ENCODE data around the gene ARL4A.

ARL4A gene

GRCh38 chr7:12705878-12706277, 18.4 kb downstream of the ARL4A start:
- DNase-seq = no peak

GRCh38 chr7:12706900-12707536, 19.6 kb downstream of the ARL4A start:
- no peak for DNase-seq

DNA sequence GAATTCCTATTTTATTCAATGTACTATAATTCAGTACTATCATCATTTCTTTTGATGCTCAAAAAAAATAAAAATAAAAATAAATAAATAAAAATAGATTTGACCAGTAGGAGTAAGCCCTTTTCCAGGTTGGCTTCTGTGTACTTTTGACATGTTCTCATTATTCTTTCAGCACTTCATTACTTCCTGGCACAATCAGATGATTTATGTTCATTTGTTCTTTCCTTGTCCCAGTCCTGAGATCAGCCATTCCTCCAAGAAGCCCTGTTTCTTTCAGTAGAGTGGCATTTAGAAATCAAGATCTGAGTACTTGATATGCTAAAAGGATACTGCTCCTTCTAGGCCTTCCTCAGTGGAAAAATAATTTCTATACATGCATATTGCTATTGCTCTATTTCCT, 20.9 kb downstream of the ARL4A start:
- DNase-seq = no peak

- DNase-seq = no peak
Measured at GRCh38 chr7:12709726-12710502, 22.5 kb downstream of the ARL4A start.

GRCh38 chr7:12711124-12711523, 23.7 kb downstream of the ARL4A start:
- DNase-seq = no peak

DNA sequence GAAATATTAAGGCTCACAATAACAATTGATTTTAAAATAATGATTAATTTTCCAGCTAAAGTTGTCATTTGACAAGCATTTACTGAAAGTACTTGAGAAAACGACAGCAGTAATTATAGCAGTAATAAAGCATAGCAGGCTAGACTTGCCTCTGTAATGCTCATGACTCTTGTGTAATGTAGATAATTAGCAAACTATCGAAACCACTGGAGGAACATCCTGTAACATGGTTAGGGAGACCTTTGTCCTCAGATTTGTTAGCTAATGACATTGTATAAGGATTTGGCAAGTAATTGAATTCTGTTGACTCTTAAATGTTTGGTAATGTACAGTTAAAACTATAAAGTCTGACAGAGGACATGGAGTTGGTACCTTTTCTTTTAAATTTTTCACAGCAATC, 24.8 kb downstream of the ARL4A start:
- no peak for DNase-seq

DNA sequence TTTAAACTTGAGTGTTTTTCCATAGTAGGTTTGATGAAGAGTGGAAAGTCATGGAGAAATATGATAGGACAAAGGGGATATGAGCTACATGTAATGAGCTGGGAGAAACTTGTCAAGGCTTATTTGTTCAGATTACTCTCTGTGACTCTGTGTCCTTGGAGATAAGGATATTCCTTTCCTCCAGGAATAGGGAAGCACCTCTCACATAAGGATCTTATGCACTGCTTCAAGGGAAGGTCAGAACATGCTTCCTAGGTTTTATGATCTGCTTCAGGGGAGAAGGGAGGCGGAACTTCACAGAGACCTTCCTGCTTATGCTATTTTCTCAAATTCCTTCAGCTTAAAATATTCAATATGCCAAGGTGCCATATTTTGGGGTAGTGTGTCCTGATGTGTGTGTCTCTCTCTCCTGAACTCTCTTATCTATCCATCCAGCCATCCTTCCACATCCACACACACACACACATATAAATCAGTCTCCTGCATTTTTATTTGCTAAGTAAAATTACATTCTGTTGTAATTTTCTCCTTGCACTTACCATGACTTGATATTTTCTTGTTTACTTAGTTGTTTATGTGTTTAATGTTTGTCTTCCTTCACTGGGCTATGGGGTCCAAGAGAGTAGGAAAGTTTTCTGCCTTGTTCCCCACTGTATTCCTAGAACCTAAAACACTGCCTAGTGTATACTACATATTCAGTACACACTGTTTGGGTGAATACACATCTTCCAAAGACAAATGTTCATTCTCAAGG, 26.4 kb downstream of the ARL4A start:
- no peak for DNase-seq

DNA sequence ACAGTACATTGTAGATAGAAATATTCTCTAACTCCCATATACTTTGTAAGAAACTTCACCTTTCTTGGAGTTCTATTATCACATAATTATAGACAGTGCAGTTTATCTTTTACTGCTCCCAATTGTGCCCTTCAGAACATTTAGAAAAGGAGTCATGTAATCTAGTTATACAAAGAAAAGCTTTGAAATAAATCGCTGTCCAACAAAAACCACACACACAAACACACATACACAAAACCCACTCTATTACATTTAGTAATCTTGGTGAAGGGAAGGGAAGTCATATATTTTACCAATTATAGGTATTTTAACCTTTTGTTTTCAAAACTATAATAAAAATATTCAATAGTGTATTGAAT, 26.9 kb downstream of the ARL4A start:
- DNase-seq = no peak

DNA sequence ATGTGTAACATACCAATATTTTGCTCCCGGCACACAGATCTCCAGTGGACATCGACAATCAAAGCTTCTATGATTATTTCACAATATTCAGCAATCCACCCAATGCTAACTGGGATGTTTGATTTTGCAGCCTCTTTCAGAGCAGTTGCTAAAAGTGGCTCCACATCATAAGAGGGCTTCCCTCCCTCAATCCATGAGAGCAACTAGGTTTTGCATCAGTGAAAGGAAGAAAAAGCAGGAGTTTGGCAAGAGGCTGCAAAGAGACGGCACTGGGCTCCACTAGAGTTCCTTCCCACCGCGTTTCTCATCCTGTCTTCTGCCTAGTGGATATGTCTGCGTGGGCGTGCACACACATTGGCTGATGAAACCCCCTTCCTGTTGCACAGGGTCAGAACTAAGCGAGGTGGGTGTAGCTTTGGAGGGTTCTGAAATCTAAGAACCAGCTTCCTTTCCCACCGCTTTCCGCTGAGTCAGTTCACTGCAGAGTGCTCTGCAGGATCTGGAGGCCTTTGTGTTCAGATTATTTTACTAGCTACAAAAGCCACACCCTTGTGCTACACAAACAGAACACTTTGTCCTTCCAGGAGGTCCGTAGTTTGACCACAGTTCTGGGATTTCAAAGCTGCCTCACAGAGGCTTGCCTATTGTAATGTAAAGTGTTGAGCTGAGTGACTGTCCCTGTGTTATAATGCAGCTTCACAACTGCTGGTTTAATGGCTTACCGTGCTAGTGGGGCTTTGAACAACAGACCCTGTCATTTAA, 28.1 kb downstream of the ARL4A start:
- DNase-seq = peak in 1 of 2 experiments; percentile 9

DNA sequence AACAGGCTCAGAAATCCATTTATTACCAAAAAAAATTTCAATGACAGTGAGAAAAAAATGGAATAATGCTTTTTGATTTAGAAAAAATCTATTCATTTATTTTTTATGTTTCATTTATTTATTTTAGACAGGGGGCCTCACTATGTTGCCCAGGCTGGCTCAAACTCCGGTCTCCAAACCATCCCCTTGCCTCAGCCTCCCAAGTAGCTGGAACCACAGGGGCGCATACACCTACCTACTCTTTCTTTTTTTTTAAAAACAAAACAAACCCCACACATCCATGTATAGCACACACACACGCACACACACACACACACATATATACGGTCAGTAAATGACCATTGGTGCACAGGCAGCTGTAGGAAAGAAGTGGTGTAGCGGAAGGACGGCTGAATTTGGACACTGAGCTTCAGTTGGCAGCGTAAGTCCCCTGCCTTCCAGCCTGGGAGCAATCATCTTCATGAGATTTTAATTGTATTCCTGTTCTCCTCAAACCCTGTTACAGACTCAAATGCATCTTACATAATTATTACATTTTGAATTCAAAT, 28.8 kb downstream of the ARL4A start:
- no peak for DNase-seq

DNA sequence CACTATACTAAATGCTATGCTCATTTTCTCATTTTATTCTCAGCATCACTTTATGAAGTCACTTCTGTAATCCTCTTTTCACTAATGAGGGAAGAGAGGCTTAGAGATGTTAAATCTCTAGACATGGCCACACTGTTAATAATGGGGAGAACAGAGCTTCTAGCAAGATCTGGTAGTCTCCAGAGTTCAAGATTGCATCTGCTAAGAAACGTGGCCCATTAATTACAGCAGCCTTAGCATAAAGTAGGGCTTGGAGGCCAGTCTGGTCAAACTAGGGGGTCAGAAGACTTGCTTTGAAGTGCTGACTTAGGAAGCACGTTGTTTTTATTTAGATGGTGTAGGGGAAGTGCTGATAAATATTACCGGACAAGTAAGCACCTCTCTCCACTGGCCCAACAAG, 29.3 kb downstream of the ARL4A start:
- DNase-seq = no peak

GRCh38 chr7:12719141-12719919, 31.9 kb downstream of the ARL4A start:
- no peak for DNase-seq

DNA sequence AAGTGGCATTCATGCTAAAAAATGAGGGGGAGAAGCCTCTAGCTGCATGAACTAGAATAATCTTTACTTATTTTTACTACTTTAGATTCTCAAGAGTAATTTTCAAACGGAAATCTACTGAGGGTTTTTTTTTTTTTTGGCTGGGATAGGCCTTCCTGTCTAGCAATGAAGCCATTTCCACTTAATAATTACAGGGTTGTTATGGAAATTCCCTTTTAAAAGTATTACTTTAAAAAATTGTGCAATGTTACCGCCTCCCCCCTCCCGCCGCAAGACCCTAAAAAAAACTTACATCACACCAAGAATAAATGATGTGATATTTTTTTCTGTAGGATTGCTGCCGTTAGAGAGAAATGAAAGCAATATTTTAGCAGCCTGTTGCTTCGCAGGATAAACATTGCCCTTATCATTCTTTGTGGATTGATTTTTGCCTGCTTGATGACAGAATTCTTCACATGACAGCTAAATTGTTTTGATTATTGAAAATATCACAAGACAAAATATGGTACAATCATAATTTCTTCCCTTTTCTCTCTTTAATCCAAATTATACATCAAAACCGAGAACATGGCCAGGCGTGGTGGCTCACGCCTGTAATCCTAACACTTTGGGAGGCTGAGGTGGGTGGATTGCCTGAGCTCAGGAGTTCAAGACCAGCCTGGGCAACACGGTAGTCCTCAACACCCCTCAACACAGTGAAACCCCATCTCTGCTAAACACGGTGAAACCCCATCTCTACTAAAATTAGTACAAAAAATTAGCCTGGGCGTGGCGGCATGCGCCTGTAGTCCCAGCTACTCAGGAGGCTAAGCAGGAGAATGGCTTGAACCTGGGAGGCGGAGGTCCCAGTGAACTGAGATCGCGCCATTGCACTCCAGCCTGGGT, 32.8 kb downstream of the ARL4A start:
- no peak for DNase-seq

GRCh38 chr7:12721286-12721830, 33.9 kb downstream of the ARL4A start:
- no peak for DNase-seq

DNA sequence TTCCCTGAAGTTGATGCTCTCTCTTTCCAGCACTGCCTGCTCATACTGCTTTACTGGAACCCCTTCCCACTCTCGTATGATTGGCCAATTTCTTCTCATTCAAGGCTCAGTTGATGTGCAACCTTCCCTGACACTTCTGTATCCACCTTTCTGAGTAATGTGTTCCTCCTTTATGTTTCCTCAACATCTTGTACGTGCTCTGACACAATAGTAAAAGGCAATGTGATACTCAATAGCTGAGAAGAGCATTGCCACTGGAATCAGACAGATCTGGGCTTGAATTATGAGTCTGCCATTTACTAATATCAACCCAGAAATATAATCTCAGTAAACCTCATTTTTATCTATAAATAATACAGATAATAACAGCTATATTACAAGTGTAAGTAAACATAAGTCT, 34.7 kb downstream of the ARL4A start:
- DNase-seq = no peak

DNA sequence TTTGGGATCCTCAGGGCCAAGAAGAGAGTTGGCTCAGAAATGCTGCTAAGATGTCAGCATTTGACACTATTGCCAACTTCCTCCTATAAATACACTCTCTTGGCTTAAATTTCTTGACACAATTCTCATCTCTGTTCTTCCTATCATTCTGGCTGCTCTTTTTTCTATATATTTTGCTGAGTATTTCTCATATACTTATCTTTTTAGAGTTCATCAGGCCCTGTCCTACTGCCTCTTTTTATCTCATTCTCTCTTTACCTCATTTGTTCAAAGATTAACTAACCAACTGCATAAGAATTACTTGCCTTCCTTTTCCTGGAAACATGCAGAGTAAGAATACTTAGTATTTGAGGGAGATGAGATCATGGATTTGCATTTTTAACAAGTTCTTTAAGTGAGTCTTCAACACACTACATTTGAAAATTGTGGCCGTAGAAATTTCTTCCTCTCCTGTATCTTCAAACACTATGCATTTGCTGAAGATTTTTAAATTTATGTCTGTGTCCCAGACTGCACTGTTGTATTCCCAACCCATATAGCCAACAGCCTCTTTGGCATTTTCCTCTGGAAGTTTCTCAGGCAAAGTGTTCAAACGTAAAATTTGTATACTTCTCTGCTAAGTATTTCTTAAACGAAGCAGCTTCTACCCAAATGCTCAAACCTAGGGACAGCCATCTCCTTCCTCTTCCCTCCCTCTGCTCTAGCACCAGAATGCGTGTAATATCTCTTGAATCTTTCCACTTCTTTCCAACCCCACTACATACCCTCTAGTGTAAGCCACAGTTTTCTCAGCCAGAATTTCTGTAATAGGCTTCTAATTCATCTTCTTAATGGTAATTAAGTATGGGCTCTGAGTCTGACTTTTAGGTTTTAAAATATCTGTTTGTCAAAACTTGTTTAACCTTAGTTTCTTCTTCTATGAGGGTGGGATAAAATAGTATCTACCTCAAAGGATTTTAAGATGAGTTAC, 35.5 kb downstream of the ARL4A start:
- DNase-seq = no peak

- no peak for DNase-seq
Measured at GRCh38 chr7:12725575-12726316, 38.3 kb downstream of the ARL4A start.

DNA sequence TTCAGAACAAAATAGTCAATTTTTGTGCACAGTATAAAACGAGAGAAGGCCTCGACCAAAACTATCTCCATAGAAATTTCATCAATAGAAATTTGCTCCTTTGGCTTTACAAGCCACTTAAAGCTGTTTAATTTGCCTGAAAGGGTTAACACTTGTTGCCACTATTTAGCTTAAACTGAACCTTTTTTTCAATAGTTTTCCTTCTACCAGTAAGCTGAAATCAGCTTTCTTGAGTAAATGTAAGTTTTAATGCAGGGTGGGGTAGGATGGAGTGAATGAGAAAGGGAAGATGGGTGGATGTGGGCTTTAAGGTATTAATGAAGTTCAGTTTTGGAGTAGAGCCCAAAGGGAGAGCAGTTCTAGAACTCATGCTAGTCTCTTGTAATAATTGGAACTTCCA, 39.5 kb downstream of the ARL4A start:
- DNase-seq = no peak
